GM21367 (cell line): ENCODE results near the gene SLC25A17.
"Not testable (repeated sequence)": the region's sequence is repeated elsewhere in the genome, so short reads cannot be mapped to it uniquely, and the experiment has no call there.

Source experiments
- ATAC-seq: cut with Tn5 transposase; IDR thresholded peaks from one replicate; pipeline ENCODE4 v1.9.1; 2021; ENCODE audit not compliant: unreplicated experiment

SLC25A17 gene

GRCh38 chr22:40819599-40820140 lies 524 bp upstream of the SLC25A17 start:
- no peak for ATAC-seq

- ATAC-seq = no peak
Observed at GRCh38 chr22:40818192-40818746, 877 bp downstream of the SLC25A17 start.

- no peak for ATAC-seq
Observed at GRCh38 chr22:40817737-40818136, 1.4 kb downstream of the SLC25A17 start.

GRCh38 chr22:40813912-40814315 lies 5.2 kb downstream of the SLC25A17 start:
- ATAC-seq = no peak

- no peak for ATAC-seq
Observed at GRCh38 chr22:40808018-40808841, 10.9 kb downstream of the SLC25A17 start.

- no peak for ATAC-seq
Observed at GRCh38 chr22:40806711-40807110, 12.4 kb downstream of the SLC25A17 start.

- ATAC-seq = no peak
Observed at GRCh38 chr22:40805699-40806203, 13.4 kb downstream of the SLC25A17 start.

GRCh38 chr22:40805239-40805638 lies 13.9 kb downstream of the SLC25A17 start:
- no peak for ATAC-seq

GRCh38 chr22:40803321-40803720 lies 15.8 kb downstream of the SLC25A17 start:
- no peak for ATAC-seq

- no peak for ATAC-seq
Observed at GRCh38 chr22:40799008-40799407, 20.1 kb downstream of the SLC25A17 start.

- no peak for ATAC-seq
Observed at GRCh38 chr22:40797427-40797826, 21.7 kb downstream of the SLC25A17 start.

- ATAC-seq = no peak
Observed at GRCh38 chr22:40792451-40792850, 26.7 kb downstream of the SLC25A17 start.

GRCh38 chr22:40791241-40791640 lies 27.9 kb downstream of the SLC25A17 start:
- ATAC-seq = no peak

- no peak for ATAC-seq
Observed at GRCh38 chr22:40789131-40789530, 30.0 kb downstream of the SLC25A17 start.

- no peak for ATAC-seq
Observed at GRCh38 chr22:40782521-40782920, 36.6 kb downstream of the SLC25A17 start.

GRCh38 chr22:40781749-40782148 lies 37.4 kb downstream of the SLC25A17 start:
- ATAC-seq = not testable (repeated sequence)

GRCh38 chr22:40769761-40770160 lies 49.4 kb downstream of the SLC25A17 start:
- no peak for ATAC-seq

- ATAC-seq = no peak
Observed at GRCh38 chr22:40768206-40768605, 50.9 kb downstream of the SLC25A17 start.

- no peak for ATAC-seq
Observed at GRCh38 chr22:40766956-40767355, 52.2 kb downstream of the SLC25A17 start.

- ATAC-seq = no peak
Observed at GRCh38 chr22:40764763-40765441, 54.2 kb downstream of the SLC25A17 start.

- no peak for ATAC-seq
Observed at GRCh38 chr22:40759294-40759840, 59.8 kb downstream of the SLC25A17 start.
